ENCODE measurements around the gene DEFB121. TPM values are rescaled to one million over a fixed set of nuclear protein-coding genes. Genes with fewer than 3 reads are reported as not detected.

DEFB121 gene
- polyA plus RNA-seq, 1 of the 3 experiments (the other 2 are of a cell fraction), result not detected

DNA sequence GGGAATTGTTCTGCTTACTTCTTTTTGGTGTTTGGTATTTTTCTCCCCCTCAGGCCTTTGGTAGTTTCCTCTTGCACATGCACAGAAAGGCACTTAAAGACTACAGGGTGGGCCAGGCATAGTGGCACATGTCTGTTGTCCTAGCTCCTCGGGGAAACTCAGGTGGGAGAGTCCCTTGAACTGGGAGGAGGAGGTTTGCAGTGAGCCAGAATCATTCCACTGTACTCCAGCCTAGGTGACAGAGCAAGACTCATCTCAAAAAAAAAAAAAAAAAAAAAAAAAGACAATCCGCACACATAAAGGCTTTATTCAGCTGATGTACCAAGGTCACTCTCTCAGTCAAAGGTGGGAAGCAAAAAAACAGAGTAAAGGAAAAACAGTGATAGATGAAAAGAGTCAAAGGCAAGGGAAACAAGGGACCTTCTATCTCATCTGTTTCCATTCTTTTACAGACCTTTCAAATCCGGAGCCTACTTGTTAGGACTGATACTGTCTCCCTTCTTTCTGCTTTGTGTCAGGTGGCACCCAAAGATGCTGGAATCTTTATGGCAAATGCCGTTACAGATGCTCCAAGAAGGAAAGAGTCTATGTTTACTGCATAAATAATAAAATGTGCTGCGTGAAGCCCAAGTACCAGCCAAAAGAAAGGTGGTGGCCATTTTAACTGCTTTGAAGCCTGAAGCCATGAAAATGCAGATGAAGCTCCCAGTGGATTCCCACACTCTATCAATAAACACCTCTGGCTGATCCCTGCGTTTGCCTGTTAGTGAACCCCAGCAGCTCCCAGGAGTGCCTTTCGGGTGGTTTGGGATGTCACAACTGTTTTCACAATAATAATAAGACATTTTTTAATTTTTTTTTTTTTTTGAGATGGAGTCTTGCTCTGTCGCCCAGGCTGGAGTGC, 43.7 kb upstream of the DEFB121 start (continued):
- TF ChIP-seq, protein P1, sequence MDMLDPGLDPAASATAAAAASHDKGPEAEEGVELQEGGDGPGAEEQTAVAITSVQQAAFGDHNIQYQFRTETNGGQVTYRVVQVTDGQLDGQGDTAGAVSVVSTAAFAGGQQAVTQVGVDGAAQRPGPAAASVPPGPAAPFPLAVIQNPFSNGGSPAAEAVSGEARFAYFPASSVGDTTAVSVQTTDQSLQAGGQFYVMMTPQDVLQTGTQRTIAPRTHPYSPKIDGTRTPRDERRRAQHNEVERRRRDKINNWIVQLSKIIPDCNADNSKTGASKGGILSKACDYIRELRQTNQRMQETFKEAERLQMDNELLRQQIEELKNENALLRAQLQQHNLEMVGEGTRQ (IDR thresholded peaks at IDR 0.05; ENCODE audit: borderline replicate concordance, low read depth, low read length), result no peak

DNA sequence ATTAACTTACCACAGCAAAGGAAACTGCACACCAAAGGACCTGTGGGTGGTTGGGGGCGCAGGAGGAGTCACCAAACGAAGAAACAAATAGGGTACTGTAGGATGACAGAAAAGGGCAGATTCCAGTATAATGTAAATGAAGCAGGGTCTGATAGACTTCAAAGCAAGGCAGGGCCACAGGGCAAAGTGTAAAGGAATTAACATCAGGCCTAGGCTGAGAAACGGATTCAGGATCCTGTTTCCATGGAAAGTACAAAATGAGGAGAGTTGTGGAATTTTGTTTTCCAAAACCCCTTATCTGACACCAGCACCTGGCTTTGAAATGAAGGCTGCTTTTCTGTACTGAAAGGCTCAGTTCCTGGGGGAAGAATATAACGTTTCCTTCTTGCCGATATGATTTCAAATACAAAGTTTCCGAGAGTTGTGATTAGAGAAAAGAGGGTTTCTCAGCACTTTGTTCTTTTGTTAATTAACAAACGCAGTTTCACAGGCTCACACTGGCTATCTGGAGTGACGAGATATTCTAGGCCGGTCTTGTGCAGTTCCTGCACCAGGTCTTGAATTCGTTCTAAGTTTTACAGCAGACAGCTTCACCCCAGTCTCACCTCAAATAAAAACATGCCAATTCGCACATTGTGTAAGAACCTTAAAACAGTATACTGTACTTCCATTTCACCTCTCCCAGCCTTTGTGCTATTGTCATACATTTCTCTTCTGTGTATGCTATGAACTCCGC, 40.2 kb upstream of the DEFB121 start:
- H3K36me3 ChIP-seq (replicated peaks in 1 of 2; ENCODE audit: control insufficient read depth in 1 of 2, insufficient read depth in 2 of 2, low read length in 1 of 2), result no peaks in the 10 kb centered on the region
- no peaks in the 10 kb centered on the region for H3K9me2 ChIP-seq
- H3K4me1 ChIP-seq (ENCODE audit: control insufficient read depth in 1 of 2, insufficient read depth in 2 of 2, low read depth in 1 of 2, low read length in 1 of 2), result no peaks in the 10 kb centered on the region
- H3K79me2 ChIP-seq (ENCODE audit: insufficient read depth), result no peaks in the 10 kb centered on the region
- CTCF ChIA-PET, result interaction anchor here (1.1 kb wide), 1 partner anchor 57 kb away, joined by 3 read pairs; no protein-coding TSS in a partner anchor
- H3K4me3 ChIP-seq (ENCODE audit: low read depth in 2 of 2, low read length in 1 of 2), result no peak overlapping the region
- TF ChIP-seq NRF1 (IDR thresholded peaks at IDR 0.05; ENCODE audit: low read depth, low read length), result no peak
- TF ChIP-seq, protein P2, sequence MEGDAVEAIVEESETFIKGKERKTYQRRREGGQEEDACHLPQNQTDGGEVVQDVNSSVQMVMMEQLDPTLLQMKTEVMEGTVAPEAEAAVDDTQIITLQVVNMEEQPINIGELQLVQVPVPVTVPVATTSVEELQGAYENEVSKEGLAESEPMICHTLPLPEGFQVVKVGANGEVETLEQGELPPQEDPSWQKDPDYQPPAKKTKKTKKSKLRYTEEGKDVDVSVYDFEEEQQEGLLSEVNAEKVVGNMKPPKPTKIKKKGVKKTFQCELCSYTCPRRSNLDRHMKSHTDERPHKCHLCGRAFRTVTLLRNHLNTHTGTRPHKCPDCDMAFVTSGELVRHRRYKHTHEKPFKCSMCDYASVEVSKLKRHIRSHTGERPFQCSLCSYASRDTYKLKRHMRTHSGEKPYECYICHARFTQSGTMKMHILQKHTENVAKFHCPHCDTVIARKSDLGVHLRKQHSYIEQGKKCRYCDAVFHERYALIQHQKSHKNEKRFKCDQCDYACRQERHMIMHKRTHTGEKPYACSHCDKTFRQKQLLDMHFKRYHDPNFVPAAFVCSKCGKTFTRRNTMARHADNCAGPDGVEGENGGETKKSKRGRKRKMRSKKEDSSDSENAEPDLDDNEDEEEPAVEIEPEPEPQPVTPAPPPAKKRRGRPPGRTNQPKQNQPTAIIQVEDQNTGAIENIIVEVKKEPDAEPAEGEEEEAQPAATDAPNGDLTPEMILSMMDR (IDR thresholded peaks at IDR 0.05), result no peak
- no peak for TF ChIP-seq FOXJ3 (CRISPR knock-in tag; IDR thresholded peaks at IDR 0.05)
- TF ChIP-seq RFX5 (IDR thresholded peaks at IDR 0.05; ENCODE audit: low read length), result no peak
- no peak for TF ChIP-seq MXI1 (IDR thresholded peaks at IDR 0.05; ENCODE audit: low read depth, low read length)
- TF ChIP-seq JUND (IDR thresholded peaks at IDR 0.05), result no peak
- TF ChIP-seq, protein P1 (IDR thresholded peaks at IDR 0.05; ENCODE audit: borderline replicate concordance, low read depth, low read length), result no peak
- no peak for TF ChIP-seq TCF12 (IDR thresholded peaks at IDR 0.05)
- no peak for TF ChIP-seq NFIC (IDR thresholded peaks at IDR 0.05; ENCODE audit: borderline replicate concordance)
- TF ChIP-seq EP300 (IDR thresholded peaks at IDR 0.05; ENCODE audit: borderline replicate concordance in 1 of 2, low read depth in 1 of 2, low read length in 1 of 2), result no peak
- TF ChIP-seq TAF1 (IDR thresholded peaks at IDR 0.05; ENCODE audit: borderline replicate concordance, low read depth, low read length), result no peak
- no peak overlapping the region for H2AFZ ChIP-seq (ENCODE audit: low read depth)
- H3K27me3 ChIP-seq (ENCODE audit: insufficient read depth), result peaks cover 24% of the 10 kb centered on the region; the same call in 1 of the 2 replicates
- no peak for DNase-seq
- WGBS (ENCODE audit: low lambda C conversion rate), result 29% methylated on average over 12 of the region's 12 CpGs
- H3K9ac ChIP-seq, result no peak overlapping the region
- POLR2A ChIA-PET, result no interaction called here
- no peak overlapping the region for H3K4me2 ChIP-seq
- no peaks in the 10 kb centered on the region for H3K9me3 ChIP-seq
- no peaks in the 10 kb centered on the region for H3F3A ChIP-seq (replicated peaks; ENCODE audit: insufficient read depth)
- H3K27ac ChIP-seq (ENCODE audit: low read depth in 2 of 2, low read length in 1 of 2), result no peak overlapping the region
- no peaks in the 10 kb centered on the region for H4K20me1 ChIP-seq (ENCODE audit: insufficient read depth)

Data from SK-N-SH (cell line).